ENCODE measurements around the gene ABCC8. TPM values are rescaled to one million over a fixed set of nuclear protein-coding genes. Genes with fewer than 3 reads are reported as not detected.

ABCC8 gene
- total RNA-seq, 6 experiments from 2014 or later, result not detected

DNA sequence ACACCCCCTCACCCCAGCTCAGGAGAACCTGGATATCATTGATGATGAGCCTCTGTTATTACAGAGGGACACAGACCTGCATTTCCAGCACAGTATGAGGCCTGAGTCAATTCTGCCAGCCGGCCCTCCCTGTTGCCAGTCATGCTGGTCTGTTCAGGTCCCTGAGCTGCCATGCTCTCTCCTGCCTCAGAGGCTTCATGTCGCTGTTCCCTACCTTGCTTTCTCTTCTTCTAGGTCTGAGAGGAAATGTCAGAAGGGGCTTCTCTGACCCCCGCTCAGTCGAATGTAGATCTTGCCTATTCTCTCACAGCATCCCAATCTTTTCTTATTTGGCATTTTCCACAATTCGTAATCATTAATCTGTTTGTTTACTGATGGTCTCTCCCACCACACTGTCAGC, 21.8 kb upstream of the ABCC8 start:
- no peaks in the 10 kb centered on the region for H3K4me1 Mint-ChIP-seq (ENCODE audit: low read depth)
- DNase-seq, result no peak
- H3K9me3 Mint-ChIP-seq, result no peaks in the 10 kb centered on the region
- peaks cover 36% of the 10 kb centered on the region for H3K27me3 Mint-ChIP-seq (ENCODE audit: insufficient read depth)
- H3K4me3 Mint-ChIP-seq, result no peak overlapping the region
- H3K27ac Mint-ChIP-seq, result no peak overlapping the region
- TF ChIP-seq, protein P1, sequence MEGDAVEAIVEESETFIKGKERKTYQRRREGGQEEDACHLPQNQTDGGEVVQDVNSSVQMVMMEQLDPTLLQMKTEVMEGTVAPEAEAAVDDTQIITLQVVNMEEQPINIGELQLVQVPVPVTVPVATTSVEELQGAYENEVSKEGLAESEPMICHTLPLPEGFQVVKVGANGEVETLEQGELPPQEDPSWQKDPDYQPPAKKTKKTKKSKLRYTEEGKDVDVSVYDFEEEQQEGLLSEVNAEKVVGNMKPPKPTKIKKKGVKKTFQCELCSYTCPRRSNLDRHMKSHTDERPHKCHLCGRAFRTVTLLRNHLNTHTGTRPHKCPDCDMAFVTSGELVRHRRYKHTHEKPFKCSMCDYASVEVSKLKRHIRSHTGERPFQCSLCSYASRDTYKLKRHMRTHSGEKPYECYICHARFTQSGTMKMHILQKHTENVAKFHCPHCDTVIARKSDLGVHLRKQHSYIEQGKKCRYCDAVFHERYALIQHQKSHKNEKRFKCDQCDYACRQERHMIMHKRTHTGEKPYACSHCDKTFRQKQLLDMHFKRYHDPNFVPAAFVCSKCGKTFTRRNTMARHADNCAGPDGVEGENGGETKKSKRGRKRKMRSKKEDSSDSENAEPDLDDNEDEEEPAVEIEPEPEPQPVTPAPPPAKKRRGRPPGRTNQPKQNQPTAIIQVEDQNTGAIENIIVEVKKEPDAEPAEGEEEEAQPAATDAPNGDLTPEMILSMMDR (IDR thresholded peaks at IDR 0.05), result peak; percentile 69
- no peaks in the 10 kb centered on the region for H3K36me3 Mint-ChIP-seq (ENCODE audit: low read depth)

DNA sequence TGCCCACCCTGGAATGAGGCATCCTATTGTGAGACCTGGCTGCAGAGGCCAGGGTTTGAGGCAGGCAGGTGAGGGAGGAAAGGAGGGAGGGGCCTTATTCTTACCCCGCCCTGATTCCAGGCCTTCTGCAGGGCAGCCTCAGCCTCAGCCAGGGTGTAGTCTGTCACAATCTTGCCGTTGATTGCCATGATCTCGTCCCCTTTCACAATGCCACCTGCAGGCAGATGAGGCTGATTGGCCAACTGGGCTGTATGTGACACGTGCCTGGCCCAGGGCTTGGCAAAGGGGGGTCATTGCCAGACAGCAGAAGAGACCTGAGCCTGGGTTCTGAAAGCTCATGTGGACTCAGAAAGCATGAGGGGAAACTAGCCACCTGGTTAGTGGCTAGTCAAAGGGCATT, 21.4 kb upstream of the ABCC8 start:
- DNase-seq, result no peak
- Mint-ChIP-seq H3K4me1 (ENCODE audit: low read depth) (no peaks in the 10 kb centered on the region), H3K36me3 (ENCODE audit: low read depth) (no peaks in the 10 kb centered on the region), H3K27me3 (ENCODE audit: insufficient read depth) (peaks cover 37% of the 10 kb centered on the region), H3K27ac (no peak overlapping the region), H3K4me3 (no peak overlapping the region), H3K9me3 (no peaks in the 10 kb centered on the region)
- TF ChIP-seq, protein P1 (IDR thresholded peaks at IDR 0.05), result no peak

DNA sequence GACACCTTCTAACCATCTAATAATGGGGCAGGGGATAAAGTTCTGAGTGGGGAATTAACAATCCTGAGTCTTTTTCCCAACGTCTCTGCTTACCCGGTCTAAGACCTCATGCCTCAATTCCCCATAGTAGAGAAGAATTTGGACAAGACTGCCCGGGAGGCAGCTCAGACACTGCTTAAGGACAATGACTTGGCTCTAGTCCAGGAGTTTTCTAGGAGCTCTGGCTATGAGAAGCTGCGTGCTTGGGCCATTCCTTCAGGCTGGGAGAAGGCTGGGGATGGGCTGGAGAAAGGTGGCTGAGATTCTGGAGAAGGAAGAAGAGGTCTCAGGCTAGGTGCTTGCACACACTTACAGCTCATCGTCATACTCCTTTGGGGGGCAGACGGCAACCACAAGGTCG, 19.8 kb upstream of the ABCC8 start:
- no peak for DNase-seq
- Mint-ChIP-seq H3K4me1 (ENCODE audit: low read depth) (no peaks in the 10 kb centered on the region), H3K27ac (no peak overlapping the region), H3K27me3 (ENCODE audit: insufficient read depth) (peaks cover 43% of the 10 kb centered on the region), H3K9me3 (no peaks in the 10 kb centered on the region), H3K4me3 (no peak overlapping the region), H3K36me3 (ENCODE audit: low read depth) (no peaks in the 10 kb centered on the region)
- TF ChIP-seq, protein P1 (IDR thresholded peaks at IDR 0.05), result no peak

DNA sequence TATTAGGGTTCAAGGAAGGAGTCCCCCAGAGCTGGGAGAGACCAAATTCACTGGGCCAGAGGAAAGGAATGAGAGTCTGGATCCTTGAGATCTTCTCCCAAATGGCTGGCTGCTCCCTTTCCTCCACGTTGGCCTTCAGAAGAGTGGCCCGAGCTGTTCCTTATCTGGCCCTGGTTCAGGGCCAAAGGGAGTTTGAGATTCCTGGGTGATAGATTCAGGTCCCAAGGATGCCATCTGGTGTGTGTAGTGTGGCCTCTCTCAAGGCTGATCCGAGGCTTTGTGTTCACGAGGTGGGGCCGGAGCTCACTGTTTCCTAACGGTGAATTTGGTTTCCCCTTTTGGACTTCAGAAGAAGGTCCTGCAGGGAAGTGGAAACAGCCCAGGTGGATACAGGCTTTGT, 17.4 kb upstream of the ABCC8 start:
- Mint-ChIP-seq H3K4me1 (ENCODE audit: low read depth) (no peaks in the 10 kb centered on the region), H3K4me3 (no peak overlapping the region), H3K27ac (no peak overlapping the region), H3K36me3 (ENCODE audit: low read depth) (no peaks in the 10 kb centered on the region), H3K27me3 (ENCODE audit: insufficient read depth) (peaks cover 52% of the 10 kb centered on the region), H3K9me3 (no peaks in the 10 kb centered on the region)
- TF ChIP-seq, protein P1 (IDR thresholded peaks at IDR 0.05), result no peak
- no peak for DNase-seq

DNA sequence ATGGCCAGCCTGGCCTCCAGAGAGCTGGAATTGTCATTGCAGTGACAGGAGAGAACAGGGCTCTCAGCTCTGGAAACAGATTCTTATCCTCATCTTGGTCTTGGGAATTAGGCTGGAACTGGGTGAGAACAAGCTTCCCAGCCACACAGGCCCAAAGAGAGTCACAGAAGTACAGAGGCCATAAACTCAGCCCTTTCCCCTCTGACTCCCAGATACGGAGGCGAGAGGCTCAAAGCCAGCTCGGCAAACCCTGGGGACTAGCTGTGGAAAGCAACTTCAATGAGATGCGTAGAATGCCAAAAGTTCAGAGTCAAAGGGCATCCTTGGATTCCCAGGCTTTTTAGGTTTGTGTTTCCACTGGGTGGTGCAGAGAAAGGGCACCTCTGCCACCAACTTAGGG, 14.3 kb upstream of the ABCC8 start:
- no peaks in the 10 kb centered on the region for H3K36me3 Mint-ChIP-seq (ENCODE audit: low read depth)
- H3K27me3 Mint-ChIP-seq (ENCODE audit: insufficient read depth), result peaks cover 49% of the 10 kb centered on the region
- TF ChIP-seq, protein P1 (IDR thresholded peaks at IDR 0.05), result no peak
- H3K9me3 Mint-ChIP-seq, result no peaks in the 10 kb centered on the region
- no peak for DNase-seq
- no peak overlapping the region for H3K27ac Mint-ChIP-seq
- no peaks in the 10 kb centered on the region for H3K4me1 Mint-ChIP-seq (ENCODE audit: low read depth)
- no peak overlapping the region for H3K4me3 Mint-ChIP-seq

DNA sequence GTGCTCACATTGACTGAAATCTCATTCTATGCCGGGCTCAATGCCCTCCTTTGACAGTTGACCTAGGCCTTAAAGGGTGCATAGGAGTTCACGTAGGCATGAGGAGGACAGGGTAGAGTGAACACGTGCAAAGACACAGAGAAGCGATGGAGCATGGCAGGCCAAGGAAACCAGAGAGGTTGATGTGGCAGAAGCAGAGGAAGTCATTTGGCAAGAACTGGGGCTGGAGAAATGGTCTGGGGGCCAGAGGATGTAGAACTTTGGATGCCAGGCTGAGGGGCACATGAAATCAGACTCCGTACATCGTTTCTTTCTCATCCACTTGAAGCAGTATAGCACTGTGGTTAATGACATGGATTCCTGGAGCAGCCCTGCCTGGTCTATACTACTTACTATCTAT, 13.6 kb upstream of the ABCC8 start:
- DNase-seq, result no peak
- TF ChIP-seq, protein P1 (IDR thresholded peaks at IDR 0.05), result no peak
- H3K9me3 Mint-ChIP-seq, result no peaks in the 10 kb centered on the region
- H3K4me1 Mint-ChIP-seq (ENCODE audit: low read depth), result no peaks in the 10 kb centered on the region
- no peak overlapping the region for H3K4me3 Mint-ChIP-seq
- no peak overlapping the region for H3K27ac Mint-ChIP-seq
- H3K36me3 Mint-ChIP-seq (ENCODE audit: low read depth), result no peaks in the 10 kb centered on the region
- H3K27me3 Mint-ChIP-seq (ENCODE audit: insufficient read depth), result peaks cover 45% of the 10 kb centered on the region

Data from HFFc6 (cell line).